HG03558 (cell line): ENCODE results near the gene EIF3I.

Experiments used
- ATAC-seq: cut with Tn5 transposase; IDR thresholded peaks from one replicate; pipeline ENCODE4 v1.9.1; 2021; ENCODE audit warnings: moderate number of reproducible peaks; ENCODE audit not compliant: unreplicated experiment; ENCODE audit errors: extremely low read depth

The EIF3I gene

GRCh38 chr1:32221980-32222755, at the start of gene EIF3I, which contains the start of gene TMEM234:
Gene EIF3I (plus strand): TSS chr1:32222407. CDS start chr1:32222442, 35 bp downstream.
Gene TMEM234 (minus strand): TSS chr1:32222353. CDS start chr1:32222322, 31 bp downstream.
- ATAC-seq: no peak

GRCh38 chr1:32172621-32173245, 49.5 kb upstream of the EIF3I start:
- no peak for ATAC-seq

- ATAC-seq: no peak
Observed at GRCh38 chr1:32178380-32179192, 43.6 kb upstream of the EIF3I start.

- no peak for ATAC-seq
Observed at GRCh38 chr1:32179193-32179442, 43.1 kb upstream of the EIF3I start.

GRCh38 chr1:32179443-32180185, 42.6 kb upstream of the EIF3I start, which contains the start of gene TXLNA:
Gene TXLNA (plus strand): TSS chr1:32179675. CDS start chr1:32180346, 671 bp downstream.
- ATAC-seq: peak; percentile 68

GRCh38 chr1:32180186-32181060, 41.8 kb upstream of the EIF3I start:
- ATAC-seq: no peak

GRCh38 chr1:32181065-32181464, 41.1 kb upstream of the EIF3I start:
- ATAC-seq: no peak

GRCh38 chr1:32181563-32181962, 40.6 kb upstream of the EIF3I start:
- no peak for ATAC-seq

- ATAC-seq: no peak
Observed at GRCh38 chr1:32182060-32182459, 40.1 kb upstream of the EIF3I start.

- no peak for ATAC-seq
Observed at GRCh38 chr1:32184650-32185049, 37.6 kb upstream of the EIF3I start.

GRCh38 chr1:32186077-32186476, 36.1 kb upstream of the EIF3I start:
- no peak for ATAC-seq

- no peak for ATAC-seq
Observed at GRCh38 chr1:32186491-32186890, 35.7 kb upstream of the EIF3I start.

- ATAC-seq: no peak
Observed at GRCh38 chr1:32187850-32188249, 34.4 kb upstream of the EIF3I start.

- no peak for ATAC-seq
Observed at GRCh38 chr1:32192220-32192948, 29.8 kb upstream of the EIF3I start.

- no peak for ATAC-seq
Observed at GRCh38 chr1:32194984-32195383, 27.2 kb upstream of the EIF3I start.

GRCh38 chr1:32195531-32195930, 26.7 kb upstream of the EIF3I start:
- no peak for ATAC-seq

- no peak for ATAC-seq
Observed at GRCh38 chr1:32195972-32196823, 26.0 kb upstream of the EIF3I start.

GRCh38 chr1:32197074-32197473, 25.1 kb upstream of the EIF3I start:
- no peak for ATAC-seq
